Upper lobe of left lung (tissue), 6 donors: ENCODE results near the gene RIMS1. TPM values are rescaled to one million over a fixed set of nuclear protein-coding genes. Genes with fewer than 3 reads are reported as not detected.

Source experiments
- ATAC-seq, 2 donors: fragments of 200-7000 bp; cut with Tn5 transposase; one replicate each; pipeline ENCODE4 v1.9.1; 2022; ENCODE audit warnings: mild to moderate bottlenecking in 2 of 2, moderate library complexity in 2 of 2; ENCODE audit not compliant: low FRiP score in 2 of 2
- DNase-seq, 2 donors: peaks; one replicate each; pipeline ENCODE4 v3.0.0-alpha.2; 2019 to 2020
- H3K27ac ChIP-seq, 4 donors: fragments of 200-600 bp; sonication (generic); one replicate each; pipeline ENCODE4 v1.5.1; 2016 to 2019
- H3K27me3 ChIP-seq, 4 donors: fragments of 200-600 bp; sonication (generic); one replicate each; pipeline ENCODE4 v1.5.1; 2017 to 2019
- H3K36me3 ChIP-seq, 4 donors: fragments of 200-600 bp; sonication (generic); one replicate each; pipeline ENCODE4 v1.5.1; 2016 to 2019
- H3K4me1 ChIP-seq, 4 donors: fragments of 200-600 bp; sonication (generic); one replicate each; pipeline ENCODE4 v1.5.1; 2018 to 2019
- H3K4me3 ChIP-seq, 4 donors: fragments of 200-600 bp; sonication (generic); one replicate each; pipeline ENCODE4 v1.5.1; 2017 to 2019; ENCODE audit warnings: mild to moderate bottlenecking in 2 of 4, moderate library complexity in 1 of 4
- H3K9me3 ChIP-seq, 4 donors: fragments of 200-600 bp; sonication (generic); one replicate each; pipeline ENCODE4 v1.5.1; 2018 to 2019
- EP300 ChIP-seq, 4 donors: sonication (generic); formaldehyde crosslinking; IDR thresholded peaks; one replicate each; pipeline ENCODE4 v1.5.1; 2017; ENCODE audit warnings: antibody characterized with exemption in 4 of 4, control low read depth in 2 of 4
- POLR2A ChIP-seq, 4 donors: fragments of 450-650 bp; IDR thresholded peaks; one replicate each; pipeline ENCODE4 v1.5.1; 2016 to 2017; ENCODE audit warnings: antibody characterized with exemption in 4 of 4, mild to moderate bottlenecking in 2 of 4
- POLR2AphosphoS5 ChIP-seq, 2 donors: sonication (generic); formaldehyde crosslinking; IDR thresholded peaks; one replicate each; pipeline ENCODE4 v1.5.1; 2017; ENCODE audit warnings: antibody characterized with exemption in 2 of 2
- WGBS, 2 donors: methylation state at CpG; one replicate each; pipeline ENCODE4 v1.1.5; 2017 to 2018; 5-methylcytosine and 5-hydroxymethylcytosine counted together
- total RNA-seq, 6 donors: library from RNA; depleted of rRNA in 4 of 6; stranded (reverse); fragments of >200 nt in 4 of 6; gene quantifications; one replicate each; pipeline versions ENCODE4 v1.1.0 to v1.2.1, GENCODE V29; 2016 to 2021
- TF ChIP-seq, protein P1 (sequence below), 6 experiments: fragments of 450-650 bp in 4 of 6; fragments of 200-600 bp in 2 of 6; sonication (generic) in 2 of 6; IDR thresholded peaks; one replicate each; pipeline ENCODE4 v1.5.1; 2016 to 2019; ENCODE audit warnings: antibody characterized with exemption in 6 of 6
- donor health status: DM: no; HTN: no; CAD: no; lungs with moderate emphysema.
- donor health status: DM: no; HTN: yes; CAD: no; lungs with severe emphysema.

The RIMS1 gene
- total RNA-seq, 6 donors from 2014 or later: 1.0 to 4.1 (median 2.7) TPM

GRCh38 chr6:72205500-72205899 lies 319.1 kb downstream of the RIMS1 start:
- Histone ChIP-seq H3K9me3 (no peaks in the 10 kb centered on the region), H3K36me3 (no peaks in the 10 kb centered on the region), H3K27ac (no peak overlapping the region), H3K4me1 (no peaks in the 10 kb centered on the region), H3K27me3 (no peaks in the 10 kb centered on the region), H3K4me3 (no peak overlapping the region)
- ATAC-seq (no peak), DNase-seq (no peak)
- TF ChIP-seq POLR2A (IDR thresholded peaks at IDR 0.05): no peak
- TF ChIP-seq EP300 (IDR thresholded peaks at IDR 0.05): no peak
- TF ChIP-seq POLR2AphosphoS5 (IDR thresholded peaks at IDR 0.05): no peak

- ATAC-seq (no peak), DNase-seq (no peak)
- 63 to 81% methylated on average over 3 of the region's 3 CpGs for WGBS, 2 donors
- no peak overlapping the region for H3K4me3 ChIP-seq
- no peaks in the 10 kb centered on the region for H3K4me1 ChIP-seq
- H3K36me3 ChIP-seq: no peaks in the 10 kb centered on the region
- TF ChIP-seq EP300 (IDR thresholded peaks at IDR 0.05) (no peak), POLR2A (IDR thresholded peaks at IDR 0.05) (no peak), POLR2AphosphoS5 (IDR thresholded peaks at IDR 0.05) (no peak)
- TF ChIP-seq, protein P1, sequence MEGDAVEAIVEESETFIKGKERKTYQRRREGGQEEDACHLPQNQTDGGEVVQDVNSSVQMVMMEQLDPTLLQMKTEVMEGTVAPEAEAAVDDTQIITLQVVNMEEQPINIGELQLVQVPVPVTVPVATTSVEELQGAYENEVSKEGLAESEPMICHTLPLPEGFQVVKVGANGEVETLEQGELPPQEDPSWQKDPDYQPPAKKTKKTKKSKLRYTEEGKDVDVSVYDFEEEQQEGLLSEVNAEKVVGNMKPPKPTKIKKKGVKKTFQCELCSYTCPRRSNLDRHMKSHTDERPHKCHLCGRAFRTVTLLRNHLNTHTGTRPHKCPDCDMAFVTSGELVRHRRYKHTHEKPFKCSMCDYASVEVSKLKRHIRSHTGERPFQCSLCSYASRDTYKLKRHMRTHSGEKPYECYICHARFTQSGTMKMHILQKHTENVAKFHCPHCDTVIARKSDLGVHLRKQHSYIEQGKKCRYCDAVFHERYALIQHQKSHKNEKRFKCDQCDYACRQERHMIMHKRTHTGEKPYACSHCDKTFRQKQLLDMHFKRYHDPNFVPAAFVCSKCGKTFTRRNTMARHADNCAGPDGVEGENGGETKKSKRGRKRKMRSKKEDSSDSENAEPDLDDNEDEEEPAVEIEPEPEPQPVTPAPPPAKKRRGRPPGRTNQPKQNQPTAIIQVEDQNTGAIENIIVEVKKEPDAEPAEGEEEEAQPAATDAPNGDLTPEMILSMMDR (IDR thresholded peaks at IDR 0.05): no peak
- H3K27ac ChIP-seq: no peak overlapping the region
- H3K9me3 ChIP-seq: no peaks in the 10 kb centered on the region
- no peaks in the 10 kb centered on the region for H3K27me3 ChIP-seq
Measured at GRCh38 chr6:72206606-72207005, 320.3 kb downstream of the RIMS1 start.

- no peaks in the 10 kb centered on the region for H3K27me3 ChIP-seq
- 61 to 81% methylated on average over 3 of the region's 3 CpGs for WGBS, 2 donors
- no peaks in the 10 kb centered on the region for H3K4me1 ChIP-seq
- H3K27ac ChIP-seq: no peak overlapping the region
- H3K4me3 ChIP-seq: no peak overlapping the region
- no peaks in the 10 kb centered on the region for H3K9me3 ChIP-seq
- ATAC-seq (no peak), DNase-seq (no peak)
- TF ChIP-seq POLR2AphosphoS5 (IDR thresholded peaks at IDR 0.05) (no peak), POLR2A (IDR thresholded peaks at IDR 0.05) (no peak), EP300 (IDR thresholded peaks at IDR 0.05) (no peak)
- TF ChIP-seq, protein P1 (IDR thresholded peaks at IDR 0.05): no peak
- H3K36me3 ChIP-seq: no peaks in the 10 kb centered on the region
Measured at GRCh38 chr6:72212686-72213085, 326.3 kb downstream of the RIMS1 start.

DNA sequence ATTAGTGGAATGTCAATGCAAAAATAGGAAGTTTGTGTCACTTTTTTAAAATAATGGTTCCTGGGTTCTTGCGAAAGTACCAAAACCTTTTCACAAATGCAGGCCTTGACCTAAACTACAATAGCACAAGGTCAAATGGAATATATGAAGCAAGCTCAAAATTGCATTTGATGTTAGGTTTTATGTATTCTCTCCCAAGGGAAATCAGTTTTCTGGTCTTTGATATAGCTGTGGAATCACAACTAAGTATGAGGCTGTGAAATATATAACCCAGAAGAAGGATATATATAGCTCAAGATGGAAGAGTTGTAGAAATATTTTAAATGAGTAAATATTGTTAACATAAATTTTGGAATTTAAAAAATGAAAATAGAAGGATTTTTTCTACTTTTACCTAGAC lies 327.3 kb downstream of the RIMS1 start:
- WGBS, 2 donors: 85 to 93% methylated on average over 1 of the region's 1 CpG
- no peak for TF ChIP-seq EP300 (IDR thresholded peaks at IDR 0.05)
- TF ChIP-seq, protein P1 (IDR thresholded peaks at IDR 0.05): no peak
- no peak for TF ChIP-seq POLR2A (IDR thresholded peaks at IDR 0.05)
- TF ChIP-seq POLR2AphosphoS5 (IDR thresholded peaks at IDR 0.05): no peak
- no peak for ATAC-seq

DNA sequence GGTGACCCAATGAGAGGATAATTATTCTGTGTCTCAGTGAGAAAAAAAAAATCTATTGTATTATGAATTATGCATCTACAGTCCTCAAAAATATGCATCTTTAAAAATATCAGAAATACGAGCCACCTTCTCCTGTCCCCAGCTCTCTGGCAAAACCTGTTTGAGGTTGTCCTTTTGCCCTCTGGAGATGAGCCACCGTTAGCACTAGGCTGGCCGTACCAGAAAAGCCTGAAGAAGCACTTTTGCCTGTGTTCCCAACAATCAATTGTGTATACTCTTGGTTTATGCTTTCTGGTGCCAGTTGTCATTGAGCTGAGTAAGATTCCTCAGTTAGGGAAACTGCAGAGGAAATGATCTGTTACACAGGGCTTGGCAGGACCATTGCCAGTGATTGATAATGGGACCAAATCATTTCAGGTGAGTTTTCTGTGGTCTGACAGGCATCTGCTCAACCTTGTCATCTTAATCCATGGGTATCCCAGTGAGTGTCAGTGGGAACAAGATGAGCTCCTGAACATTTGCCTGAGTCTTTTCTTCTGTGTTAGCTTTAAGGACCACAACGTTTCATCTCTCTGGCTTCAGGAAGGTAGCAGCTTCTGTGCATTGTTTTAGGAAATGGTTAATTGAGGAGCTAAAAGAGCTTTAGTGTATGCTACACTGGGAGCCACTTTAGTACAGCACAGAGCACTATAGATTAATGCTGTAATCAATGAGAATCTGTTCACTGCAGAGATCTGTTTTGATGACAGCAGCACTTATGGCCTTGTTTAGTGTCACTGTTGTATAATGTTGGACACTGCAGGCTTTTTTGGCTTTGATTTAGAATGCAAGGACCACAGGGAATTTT lies 330.1 kb downstream of the RIMS1 start:
- WGBS, 2 donors: 45 to 48% methylated on average over 4 of the region's 4 CpGs
- ATAC-seq: no peak
- TF ChIP-seq, protein P1 (IDR thresholded peaks at IDR 0.05): no peak
- TF ChIP-seq EP300 (IDR thresholded peaks at IDR 0.05) (no peak), POLR2AphosphoS5 (IDR thresholded peaks at IDR 0.05) (no peak), POLR2A (IDR thresholded peaks at IDR 0.05) (no peak)
- Histone ChIP-seq H3K27ac (no peak overlapping the region), H3K4me1 (no peaks in the 10 kb centered on the region), H3K27me3 (no peaks in the 10 kb centered on the region), H3K36me3 (no peaks in the 10 kb centered on the region), H3K4me3 (no peak overlapping the region), H3K9me3 (no peaks in the 10 kb centered on the region)
- no peak for DNase-seq

More for the DNA sequence above, 327.3 kb downstream of the RIMS1 start:
- no peaks in the 10 kb centered on the region for H3K27me3 ChIP-seq
- H3K4me1 ChIP-seq: no peaks in the 10 kb centered on the region
- H3K4me3 ChIP-seq: no peak overlapping the region
- DNase-seq: no peak
- H3K27ac ChIP-seq: no peak overlapping the region
- no peaks in the 10 kb centered on the region for H3K36me3 ChIP-seq
- no peaks in the 10 kb centered on the region for H3K9me3 ChIP-seq
